ENCODE results near the gene HOMER1. TPM values are rescaled to one million over a fixed set of nuclear protein-coding genes. Genes with fewer than 3 reads are reported as not detected.
A peak's percentile ranks its signal among the peaks of the same experiment; 100 is the strongest.

Gene HOMER1
- total RNA-seq, 4 donors from 2014 or later, result 23.5 to 51.0 (median 33.0) TPM

DNA sequence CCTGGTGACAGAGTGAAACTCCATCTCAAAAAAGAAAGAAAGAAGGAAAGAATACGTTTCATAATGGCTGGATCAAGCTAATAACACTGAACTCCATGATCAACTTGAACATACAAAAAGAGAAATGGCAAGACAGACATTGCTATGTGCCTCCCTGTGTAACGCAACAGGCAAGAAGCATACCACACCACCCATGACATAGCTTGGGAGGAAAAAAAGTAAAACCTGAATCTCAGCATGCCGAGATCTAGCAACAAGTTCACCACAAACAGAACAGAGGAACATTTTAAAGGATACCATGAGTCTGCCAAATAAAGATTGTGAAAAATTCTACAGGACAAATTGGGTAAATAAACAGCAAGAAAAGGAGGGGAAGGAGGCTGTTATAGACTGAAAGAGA lies 26.7 kb downstream of the HOMER1 start:
- H3K27ac ChIP-seq, result peak overlapping the region in 3 of 4 donors; percentile 71 to 83 (median 78)
- DNase-seq (no peak), ATAC-seq (no peak)
- H3K4me1 ChIP-seq, result peaks cover 39% of the 10 kb centered on the region in 2 donors
- in situ Hi-C loops (cut with MboI; ENCODE audit: low sequenced_read_pairs in 4 of 4), result no loop called here
- no peaks in the 10 kb centered on the region for H3K36me3 ChIP-seq
- intact Hi-C loops (cut with DNase I; ENCODE audit: low total_unique reads), result loop anchor here (10.0 kb wide), 1 partner anchor 582 kb away; no protein-coding TSS in a partner anchor
- TF ChIP-seq POLR2A (IDR thresholded peaks at IDR 0.05), result no peak
- TF ChIP-seq, protein P1, sequence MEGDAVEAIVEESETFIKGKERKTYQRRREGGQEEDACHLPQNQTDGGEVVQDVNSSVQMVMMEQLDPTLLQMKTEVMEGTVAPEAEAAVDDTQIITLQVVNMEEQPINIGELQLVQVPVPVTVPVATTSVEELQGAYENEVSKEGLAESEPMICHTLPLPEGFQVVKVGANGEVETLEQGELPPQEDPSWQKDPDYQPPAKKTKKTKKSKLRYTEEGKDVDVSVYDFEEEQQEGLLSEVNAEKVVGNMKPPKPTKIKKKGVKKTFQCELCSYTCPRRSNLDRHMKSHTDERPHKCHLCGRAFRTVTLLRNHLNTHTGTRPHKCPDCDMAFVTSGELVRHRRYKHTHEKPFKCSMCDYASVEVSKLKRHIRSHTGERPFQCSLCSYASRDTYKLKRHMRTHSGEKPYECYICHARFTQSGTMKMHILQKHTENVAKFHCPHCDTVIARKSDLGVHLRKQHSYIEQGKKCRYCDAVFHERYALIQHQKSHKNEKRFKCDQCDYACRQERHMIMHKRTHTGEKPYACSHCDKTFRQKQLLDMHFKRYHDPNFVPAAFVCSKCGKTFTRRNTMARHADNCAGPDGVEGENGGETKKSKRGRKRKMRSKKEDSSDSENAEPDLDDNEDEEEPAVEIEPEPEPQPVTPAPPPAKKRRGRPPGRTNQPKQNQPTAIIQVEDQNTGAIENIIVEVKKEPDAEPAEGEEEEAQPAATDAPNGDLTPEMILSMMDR (IDR thresholded peaks at IDR 0.05 in 4 of 5, conservative IDR thresholded peaks at IDR 0.05 in 1 of 5), result no peak
- no peak overlapping the region for H3K4me3 ChIP-seq
- H3K9me3 ChIP-seq, result no peaks in the 10 kb centered on the region
- no peaks in the 10 kb centered on the region for H3K27me3 ChIP-seq

DNA sequence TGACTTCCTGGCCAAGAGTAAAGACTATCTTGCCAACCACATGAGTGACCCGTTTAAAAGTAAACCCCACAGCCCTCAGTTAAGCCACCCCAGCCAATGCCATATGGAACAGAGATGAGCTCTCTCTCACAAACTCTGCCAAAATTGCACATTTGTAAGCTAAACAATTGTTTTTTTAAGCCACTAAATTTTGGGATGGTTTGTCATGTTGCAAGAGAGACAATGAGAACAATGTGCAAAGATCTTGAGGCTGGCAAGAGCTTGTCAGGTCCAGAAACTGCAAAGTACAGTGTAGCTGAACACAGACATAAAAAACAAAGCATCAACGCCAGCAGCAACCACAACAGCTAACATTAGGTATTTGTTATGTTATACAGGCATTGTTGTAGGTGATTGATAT lies 27.8 kb downstream of the HOMER1 start:
- H3K36me3 ChIP-seq, result no peaks in the 10 kb centered on the region
- peak overlapping the region in 3 of 4 donors; percentile 56 to 71 (median 69) for H3K27ac ChIP-seq
- H3K27me3 ChIP-seq, result no peaks in the 10 kb centered on the region
- H3K9me3 ChIP-seq, result no peaks in the 10 kb centered on the region
- no peak for TF ChIP-seq POLR2A (IDR thresholded peaks at IDR 0.05)
- TF ChIP-seq, protein P1 (IDR thresholded peaks at IDR 0.05 in 4 of 5, conservative IDR thresholded peaks at IDR 0.05 in 1 of 5), result no peak
- in situ Hi-C loops (cut with MboI; ENCODE audit: low sequenced_read_pairs in 4 of 4), result no loop called here
- intact Hi-C loops (cut with DNase I; ENCODE audit: low total_unique reads), result loop anchor here (10.0 kb wide), 1 partner anchor 581 kb away; no protein-coding TSS in a partner anchor
- peaks cover 42 to 43% of the 10 kb centered on the region in 2 donors for H3K4me1 ChIP-seq
- DNase-seq (no peak), ATAC-seq (no peak)
- H3K4me3 ChIP-seq, result no peak overlapping the region

DNA sequence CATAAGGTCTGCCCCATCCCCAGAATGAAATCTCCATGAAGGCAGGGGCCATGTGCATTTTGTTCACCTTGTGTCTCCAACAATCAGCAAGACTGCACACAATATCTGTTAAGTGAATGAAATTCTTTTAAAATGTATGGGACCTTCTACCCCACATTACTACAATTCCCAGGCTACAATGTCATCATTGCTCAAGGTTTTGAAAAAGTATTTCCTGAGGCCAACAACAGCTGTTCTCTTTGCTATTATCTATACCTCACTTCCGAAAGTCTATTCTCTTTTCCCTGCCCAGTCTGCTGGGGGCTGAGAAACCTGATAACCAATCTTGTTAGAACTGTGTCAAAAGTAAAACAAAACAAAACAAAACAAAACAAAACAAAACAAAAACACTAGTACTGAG lies 29.2 kb downstream of the HOMER1 start:
- peaks cover 39 to 44% of the 10 kb centered on the region in 2 donors for H3K4me1 ChIP-seq
- ATAC-seq (no peak), DNase-seq (no peak)
- no peaks in the 10 kb centered on the region for H3K27me3 ChIP-seq
- no peaks in the 10 kb centered on the region for H3K9me3 ChIP-seq
- no peaks in the 10 kb centered on the region for H3K36me3 ChIP-seq
- TF ChIP-seq POLR2A (IDR thresholded peaks at IDR 0.05), result no peak
- TF ChIP-seq, protein P1 (IDR thresholded peaks at IDR 0.05 in 4 of 5, conservative IDR thresholded peaks at IDR 0.05 in 1 of 5), result no peak
- no peak overlapping the region for H3K4me3 ChIP-seq
- in situ Hi-C loops (cut with MboI; ENCODE audit: low sequenced_read_pairs in 4 of 4) (no loop called here), intact Hi-C loops (cut with DNase I; ENCODE audit: low total_unique reads) (loop anchor here (10.0 kb wide), 1 partner anchor 580 kb away; no protein-coding TSS in a partner anchor)
- peak overlapping the region in 3 of 4 donors; percentile 26 to 71 (median 41) for H3K27ac ChIP-seq

DNA sequence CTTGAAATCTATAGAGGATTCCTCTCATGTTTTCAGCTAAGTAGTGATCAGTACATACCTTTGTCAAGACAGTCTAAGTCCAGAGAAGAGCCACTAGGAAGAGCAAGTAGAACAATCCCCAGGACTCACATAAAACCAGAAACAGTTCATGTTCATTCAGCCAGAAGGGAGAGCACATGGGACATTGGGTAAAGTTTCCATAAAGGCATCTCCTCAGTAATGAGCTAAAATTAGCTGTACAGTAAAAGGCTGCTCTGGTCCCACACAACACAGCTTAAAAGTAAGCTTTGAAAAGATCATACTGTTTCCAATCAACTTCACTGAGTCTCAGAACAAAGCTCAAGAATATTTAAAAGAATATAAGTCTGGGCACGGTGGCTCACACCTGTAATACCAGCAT lies 32.4 kb downstream of the HOMER1 start:
- DNase-seq (peak in 1 of 2 donors; percentile 14), ATAC-seq (peak; percentile 98 to 99)
- TF ChIP-seq, protein P1 (IDR thresholded peaks at IDR 0.05 in 4 of 5, conservative IDR thresholded peaks at IDR 0.05 in 1 of 5), result no peak
- TF ChIP-seq POLR2A (IDR thresholded peaks at IDR 0.05), result no peak
- Histone ChIP-seq H3K4me1 (peaks cover 35 to 56% of the 10 kb centered on the region in 2 donors), H3K4me3 (peak overlapping the region; percentile 5 to 34 (median 28)), H3K9me3 (no peaks in the 10 kb centered on the region), H3K36me3 (no peaks in the 10 kb centered on the region), H3K27ac (peak overlapping the region; percentile 84 to 93 (median 89)), H3K27me3 (no peaks in the 10 kb centered on the region)
- in situ Hi-C loops (cut with MboI; ENCODE audit: low sequenced_read_pairs in 4 of 4) (no loop called here), intact Hi-C loops (cut with DNase I; ENCODE audit: low total_unique reads) (loop anchor here (10.0 kb wide), 1 partner anchor 577 kb away; no protein-coding TSS in a partner anchor)

Data from gastrocnemius medialis (tissue), 4 donors.